K562 (cell line): ENCODE data around the gene GALR3. TPM values are rescaled to one million over a fixed set of nuclear protein-coding genes. Genes with fewer than 3 reads are reported as not detected.

Source experiments
- ATF7 ChIP-seq: fragments of 450-650 bp; IDR thresholded peaks from 2 replicates; pipeline ENCODE4 v1.7.1; 2014; ENCODE audit warnings: mild to moderate bottlenecking, moderate library complexity
- CC2D1A ChIP-seq: fragments of 450-650 bp; IDR thresholded peaks from 2 replicates; pipeline ENCODE4 v1.6.1; 2017; ENCODE audit warnings: mild to moderate bottlenecking
- CSDE1 ChIP-seq, 2 experiments: fragments of 450-650 bp; IDR thresholded peaks; 2 replicates each; pipeline ENCODE4 v1.6.1; 2016; ENCODE audit warnings: mild to moderate bottlenecking in 1 of 2
- FOXP1 ChIP-seq: sonication (generic); formaldehyde crosslinking; IDR thresholded peaks from 2 replicates; pipeline ENCODE4 v1.8.0; 2022; ENCODE audit warnings: mild to moderate bottlenecking, missing genetic modification reagents
- GATAD2B ChIP-seq: fragments of 450-650 bp; IDR thresholded peaks from 2 replicates; pipeline ENCODE4 v1.6.1; 2017; ENCODE audit warnings: mild to moderate bottlenecking, borderline replicate concordance
- HINFP ChIP-seq: fragments of 450-650 bp; conservative IDR thresholded peaks from 2 replicates; pipeline ENCODE4 v1.6.1; 2016; ENCODE audit warnings: missing genetic modification characterization, low read depth, mild to moderate bottlenecking, control low read depth, missing compliant biosample characterization
- KDM1A ChIP-seq, 2 experiments: fragments of 450-650 bp; IDR thresholded peaks; 2 replicates each; pipeline ENCODE4 v1.6.1; 2016; ENCODE audit warnings: mild to moderate bottlenecking in 2 of 2
- KLF13 ChIP-seq: fragments of 450-650 bp; IDR thresholded peaks from 2 replicates; pipeline ENCODE4 v1.6.1; 2016; ENCODE audit warnings: missing genetic modification characterization, low read depth, mild to moderate bottlenecking, missing compliant biosample characterization, moderate library complexity, borderline replicate concordance
- KLF16 ChIP-seq: IDR thresholded peaks from 2 replicates; pipeline ENCODE4 v1.6.1; 2016; ENCODE audit warnings: antibody characterized with exemption
- MYNN ChIP-seq, 2 experiments: sonication (generic); formaldehyde crosslinking in 1 of 2; IDR thresholded peaks; 2 replicates each; pipeline versions ENCODE4 v1.5.0 to v1.6.1; 2016 to 2020; ENCODE audit warnings: antibody characterized with exemption in 1 of 2, missing genetic modification reagents in 1 of 2
- PHF21A ChIP-seq: fragments of 450-650 bp; IDR thresholded peaks from 2 replicates; pipeline ENCODE4 v1.6.1; 2017; ENCODE audit warnings: low read depth, borderline replicate concordance
- PRMT5 ChIP-seq: sonication (generic); formaldehyde crosslinking; IDR thresholded peaks from 2 replicates; pipeline ENCODE4 v1.5.0; 2020; ENCODE audit warnings: missing genetic modification reagents
- PTBP1 ChIP-seq: fragments of 200-400 bp; formaldehyde crosslinking; IDR thresholded peaks from 2 replicates; pipeline ENCODE4 v1.6.1; 2017; ENCODE audit warnings: low read depth, low read length
- PTRF ChIP-seq: fragments of 450-650 bp; IDR thresholded peaks from 2 replicates; pipeline ENCODE4 v1.6.1; 2016; ENCODE audit warnings: mild to moderate bottlenecking, missing genetic modification characterization, missing compliant biosample characterization
- SIX5 ChIP-seq, 2 experiments: IDR thresholded peaks; 2 replicates each; pipeline ENCODE4 v1.6.1; 2011; ENCODE audit warnings: low read length in 2 of 2, borderline replicate concordance in 1 of 2, low read depth in 1 of 2, mild to moderate bottlenecking in 1 of 2, moderate library complexity in 1 of 2; ENCODE audit not compliant: insufficient read depth in 1 of 2
- TEAD2 ChIP-seq: fragments of 450-650 bp; IDR thresholded peaks from 2 replicates; pipeline ENCODE4 v1.6.1; 2016; ENCODE audit warnings: missing genetic modification characterization, control low read depth, missing compliant biosample characterization
- TRIM24 ChIP-seq, 2 experiments: fragments of 450-650 bp; IDR thresholded peaks; 2 replicates each; pipeline ENCODE4 v1.6.1; 2016
- TRIM28 ChIP-seq: fragments of 450-650 bp; IDR thresholded peaks from 2 replicates; pipeline ENCODE4 v1.6.1; 2017
- ZNF212 ChIP-seq: fragments of 450-650 bp; formaldehyde crosslinking; IDR thresholded peaks from 2 replicates; pipeline ENCODE4 v1.4.0; 2020; ENCODE audit warnings: mild to moderate bottlenecking
- ZNF24 ChIP-seq: fragments of 450-650 bp; IDR thresholded peaks from 2 replicates; pipeline ENCODE4 v1.6.1; 2016
- ZNF584 ChIP-seq: fragments of 200-800 bp; sonication (Bioruptor generic); IDR thresholded peaks from 2 replicates; pipeline ENCODE4 v1.6.1; 2016; ENCODE audit warnings: low read depth, mild to moderate bottlenecking, missing genetic modification characterization, missing compliant biosample characterization
- ZNF76 ChIP-seq: fragments of 250-450 bp; sonication (Bioruptor Pico); IDR thresholded peaks from 2 replicates; pipeline ENCODE4 v1.4.0; 2020; ENCODE audit warnings: mild to moderate bottlenecking, moderate library complexity, borderline replicate concordance
- polyA plus RNA-seq, 8 experiments: library from polyadenylated mRNA; depleted of rRNA in 4 of 8; stranded (reverse) in 5 of 8; unstranded in 3 of 8; fragments of >200 nt; fragmentation: Nextera tagmentation in 2 of 8; fragmentation: Illumina TruSeq in 1 of 8; extraction: Ambion mirVana in 2 of 8; extraction: Trizol in 1 of 8; gene quantifications; 2 replicates each; pipeline versions ENCODE4 v1.2.1 to v1.2.3, GENCODE V29; 2011 to 2014; ENCODE audit warnings: inconsistent platforms in 1 of 8, missing spikeins in 1 of 8
- total RNA-seq, 7 experiments: library from RNA; depleted of rRNA in 6 of 7; stranded (reverse); fragments of >200 nt in 6 of 7; fragmentation: Illumina TruSeq in 2 of 7; extraction: Trizol in 2 of 7; gene quantifications; 2 replicates each; pipeline versions ENCODE4 v1.2.1 to v1.2.3, GENCODE V29; 2011 to 2021; ENCODE audit warnings: low replicate concordance in 1 of 7
- TF ChIP-seq, protein P1 (sequence below): fragments of 450-650 bp; IDR thresholded peaks from 2 replicates; pipeline ENCODE4 v1.7.0; 2016; ENCODE audit warnings: borderline replicate concordance
- TF ChIP-seq, protein P2 (sequence below): fragments of 450-650 bp; formaldehyde crosslinking; IDR thresholded peaks from 2 replicates; pipeline ENCODE4 v1.4.0; 2022; ENCODE audit warnings: missing genetic modification characterization

Gene GALR3
- total and polyA plus RNA-seq, 9 of the 15 experiments (the other 6 are each of a cell fraction or from before 2014, with no cell fraction given), result 0.13 TPM; not detected in 8

- TF ChIP-seq CSDE1 (IDR thresholded peaks at IDR 0.05), result no peak
- TF ChIP-seq, protein P1, sequence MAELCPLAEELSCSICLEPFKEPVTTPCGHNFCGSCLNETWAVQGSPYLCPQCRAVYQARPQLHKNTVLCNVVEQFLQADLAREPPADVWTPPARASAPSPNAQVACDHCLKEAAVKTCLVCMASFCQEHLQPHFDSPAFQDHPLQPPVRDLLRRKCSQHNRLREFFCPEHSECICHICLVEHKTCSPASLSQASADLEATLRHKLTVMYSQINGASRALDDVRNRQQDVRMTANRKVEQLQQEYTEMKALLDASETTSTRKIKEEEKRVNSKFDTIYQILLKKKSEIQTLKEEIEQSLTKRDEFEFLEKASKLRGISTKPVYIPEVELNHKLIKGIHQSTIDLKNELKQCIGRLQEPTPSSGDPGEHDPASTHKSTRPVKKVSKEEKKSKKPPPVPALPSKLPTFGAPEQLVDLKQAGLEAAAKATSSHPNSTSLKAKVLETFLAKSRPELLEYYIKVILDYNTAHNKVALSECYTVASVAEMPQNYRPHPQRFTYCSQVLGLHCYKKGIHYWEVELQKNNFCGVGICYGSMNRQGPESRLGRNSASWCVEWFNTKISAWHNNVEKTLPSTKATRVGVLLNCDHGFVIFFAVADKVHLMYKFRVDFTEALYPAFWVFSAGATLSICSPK, result no peak
- TF ChIP-seq HINFP, result no peak
- no peak for TF ChIP-seq KLF16
- no peak for TF ChIP-seq PHF21A
- TF ChIP-seq TRIM24 (IDR thresholded peaks at IDR 0.05), result no peak
- TF ChIP-seq PRMT5 (CRISPR knock-in tag), result no peak
- TF ChIP-seq GATAD2B, result no peak
- TF ChIP-seq SIX5 (IDR thresholded peaks at IDR 0.05; ENCODE audit: borderline replicate concordance in 1 of 2, insufficient read depth in 1 of 2, low read depth in 1 of 2, low read length in 2 of 2), result 0 out of 4 replicates have a peak, but pooled peaks have one; percentile 36
- TF ChIP-seq MYNN (IDR thresholded peaks at IDR 0.05), result no peak
- no peak for TF ChIP-seq MYNN (CRISPR knock-in tag; IDR thresholded peaks at IDR 0.05)
- 0 out of 2 replicates have a peak, but pooled peaks have one; percentile 23 for TF ChIP-seq TEAD2 (tag)
- no peak for TF ChIP-seq ZNF76 (CRISPR knock-in tag)
- 0 out of 2 replicates have a peak, but pooled peaks have one; percentile 12 for TF ChIP-seq ATF7
- TF ChIP-seq CC2D1A, result no peak
- TF ChIP-seq, protein P2, sequence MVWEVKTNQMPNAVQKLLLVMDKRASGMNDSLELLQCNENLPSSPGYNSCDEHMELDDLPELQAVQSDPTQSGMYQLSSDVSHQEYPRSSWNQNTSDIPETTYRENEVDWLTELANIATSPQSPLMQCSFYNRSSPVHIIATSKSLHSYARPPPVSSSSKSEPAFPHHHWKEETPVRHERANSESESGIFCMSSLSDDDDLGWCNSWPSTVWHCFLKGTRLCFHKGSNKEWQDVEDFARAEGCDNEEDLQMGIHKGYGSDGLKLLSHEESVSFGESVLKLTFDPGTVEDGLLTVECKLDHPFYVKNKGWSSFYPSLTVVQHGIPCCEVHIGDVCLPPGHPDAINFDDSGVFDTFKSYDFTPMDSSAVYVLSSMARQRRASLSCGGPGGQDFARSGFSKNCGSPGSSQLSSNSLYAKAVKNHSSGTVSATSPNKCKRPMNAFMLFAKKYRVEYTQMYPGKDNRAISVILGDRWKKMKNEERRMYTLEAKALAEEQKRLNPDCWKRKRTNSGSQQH (CRISPR knock-in tag), result no peak
- TF ChIP-seq KDM1A (IDR thresholded peaks at IDR 0.05), result no peak
- TF ChIP-seq TRIM28, result no peak
- peak; percentile 53; the same call in 1 of the 2 replicates for TF ChIP-seq ZNF584 (CRISPR knock-in tag)
- no peak for TF ChIP-seq FOXP1 (CRISPR knock-in tag)
- TF ChIP-seq PTRF (tag), result no peak
- TF ChIP-seq ZNF212 (CRISPR knock-in tag), result no peak
- TF ChIP-seq KLF13, result 0 out of 2 replicates have a peak, but pooled peaks have one; percentile 41
- no peak for TF ChIP-seq ZNF24
- no peak for TF ChIP-seq PTBP1
These were observed 20.6 kb upstream of the GALR3 start (continued) for GRCh38 chr22:37802310-37803194.
